ENCODE results near the gene TRUB1.

TRUB1 gene

DNA sequence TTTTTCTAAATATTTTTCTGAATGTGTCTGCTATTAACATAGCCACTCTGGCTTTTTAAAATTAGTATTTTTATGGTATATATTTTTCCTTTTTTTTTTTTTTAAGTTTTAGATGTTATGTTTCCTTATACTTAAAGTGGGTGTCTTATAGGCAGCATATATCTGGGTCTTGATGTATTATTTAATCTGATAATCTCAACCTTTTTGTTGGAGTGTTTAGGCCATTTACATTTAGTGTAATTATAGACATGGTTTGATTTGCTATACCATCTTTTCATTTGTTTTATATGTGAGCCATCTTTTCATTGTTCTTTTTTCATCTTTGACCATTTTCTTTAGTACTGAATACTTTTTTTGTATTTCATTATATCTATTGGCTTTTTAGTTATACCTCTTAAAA, 45.0 kb downstream of the TRUB1 start:
- DNase-seq (ENCODE audit: low spot score) = no peak
- TF ChIP-seq, protein P1, sequence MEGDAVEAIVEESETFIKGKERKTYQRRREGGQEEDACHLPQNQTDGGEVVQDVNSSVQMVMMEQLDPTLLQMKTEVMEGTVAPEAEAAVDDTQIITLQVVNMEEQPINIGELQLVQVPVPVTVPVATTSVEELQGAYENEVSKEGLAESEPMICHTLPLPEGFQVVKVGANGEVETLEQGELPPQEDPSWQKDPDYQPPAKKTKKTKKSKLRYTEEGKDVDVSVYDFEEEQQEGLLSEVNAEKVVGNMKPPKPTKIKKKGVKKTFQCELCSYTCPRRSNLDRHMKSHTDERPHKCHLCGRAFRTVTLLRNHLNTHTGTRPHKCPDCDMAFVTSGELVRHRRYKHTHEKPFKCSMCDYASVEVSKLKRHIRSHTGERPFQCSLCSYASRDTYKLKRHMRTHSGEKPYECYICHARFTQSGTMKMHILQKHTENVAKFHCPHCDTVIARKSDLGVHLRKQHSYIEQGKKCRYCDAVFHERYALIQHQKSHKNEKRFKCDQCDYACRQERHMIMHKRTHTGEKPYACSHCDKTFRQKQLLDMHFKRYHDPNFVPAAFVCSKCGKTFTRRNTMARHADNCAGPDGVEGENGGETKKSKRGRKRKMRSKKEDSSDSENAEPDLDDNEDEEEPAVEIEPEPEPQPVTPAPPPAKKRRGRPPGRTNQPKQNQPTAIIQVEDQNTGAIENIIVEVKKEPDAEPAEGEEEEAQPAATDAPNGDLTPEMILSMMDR (IDR thresholded peaks at IDR 0.05; ENCODE audit: borderline replicate concordance, control extremely low read depth, extremely low read depth, insufficient read depth, missing control alignments) = no peak
- in situ Hi-C loops (cut with MboI; ENCODE audit: low sequenced_read_pairs, unreplicated experiment) = no loop called here

- TF ChIP-seq, protein P1 (IDR thresholded peaks at IDR 0.05; ENCODE audit: borderline replicate concordance, control extremely low read depth, extremely low read depth, insufficient read depth, missing control alignments) = no peak
- DNase-seq (ENCODE audit: low spot score) = no peak
- in situ Hi-C loops (cut with MboI; ENCODE audit: low sequenced_read_pairs, unreplicated experiment) = no loop called here
Measured at GRCh38 chr10:114987995-114988394, 50.0 kb downstream of the TRUB1 start.

DNA sequence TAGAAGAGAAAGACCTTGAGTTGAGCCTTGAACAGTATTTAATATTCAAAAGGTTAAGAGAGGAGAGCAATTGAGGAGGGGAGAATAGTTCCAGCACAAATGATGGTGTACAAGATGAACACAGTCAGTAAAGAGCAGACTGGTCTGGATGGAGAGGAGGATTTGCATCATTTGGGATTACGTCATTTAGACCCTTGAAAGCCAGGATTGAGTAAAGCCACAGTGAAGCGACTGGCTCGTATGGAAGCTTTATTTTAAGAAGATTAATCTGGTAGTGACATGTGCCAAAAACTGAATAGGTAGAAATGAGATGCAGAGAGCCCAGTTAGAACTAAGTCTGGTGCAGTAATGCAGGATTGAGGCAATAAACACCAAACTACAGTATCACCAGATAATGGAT, 52.6 kb downstream of the TRUB1 start:
- TF ChIP-seq, protein P1 (IDR thresholded peaks at IDR 0.05; ENCODE audit: borderline replicate concordance, control extremely low read depth, extremely low read depth, insufficient read depth, missing control alignments) = no peak
- no peak for DNase-seq (ENCODE audit: low spot score)
- in situ Hi-C loops (cut with MboI; ENCODE audit: low sequenced_read_pairs, unreplicated experiment) = no loop called here

DNA sequence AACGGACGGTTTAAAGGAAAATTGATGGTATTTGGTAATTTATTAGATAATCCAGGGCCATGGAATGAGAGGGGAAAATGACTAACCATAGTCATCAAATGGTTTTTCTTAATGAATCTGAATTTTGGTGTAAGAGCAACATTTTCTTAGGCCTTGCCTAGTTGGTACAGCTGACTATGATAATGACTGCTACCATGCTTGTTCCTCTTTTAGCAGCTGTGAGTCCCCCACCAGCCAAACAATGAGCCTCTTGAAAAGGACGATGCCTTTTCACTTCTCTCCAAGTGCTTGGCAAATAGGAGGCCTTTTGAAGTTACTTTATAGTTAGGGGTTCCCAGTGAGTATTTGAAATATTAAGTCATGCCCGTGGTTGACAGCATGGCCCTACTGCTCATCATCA, 53.0 kb downstream of the TRUB1 start:
- no peak for DNase-seq (ENCODE audit: low spot score)
- in situ Hi-C loops (cut with MboI; ENCODE audit: low sequenced_read_pairs, unreplicated experiment) = no loop called here

GRCh38 chr10:114992189-114992775, 54.3 kb downstream of the TRUB1 start:
- TF ChIP-seq, protein P1 (IDR thresholded peaks at IDR 0.05; ENCODE audit: borderline replicate concordance, control extremely low read depth, extremely low read depth, insufficient read depth, missing control alignments) = no peak
- DNase-seq (ENCODE audit: low spot score) = no peak
- in situ Hi-C loops (cut with MboI; ENCODE audit: low sequenced_read_pairs, unreplicated experiment) = no loop called here

More for the DNA sequence above, 53.0 kb downstream of the TRUB1 start:
- TF ChIP-seq, protein P1 (IDR thresholded peaks at IDR 0.05; ENCODE audit: borderline replicate concordance, control extremely low read depth, extremely low read depth, insufficient read depth, missing control alignments) = no peak

DNA sequence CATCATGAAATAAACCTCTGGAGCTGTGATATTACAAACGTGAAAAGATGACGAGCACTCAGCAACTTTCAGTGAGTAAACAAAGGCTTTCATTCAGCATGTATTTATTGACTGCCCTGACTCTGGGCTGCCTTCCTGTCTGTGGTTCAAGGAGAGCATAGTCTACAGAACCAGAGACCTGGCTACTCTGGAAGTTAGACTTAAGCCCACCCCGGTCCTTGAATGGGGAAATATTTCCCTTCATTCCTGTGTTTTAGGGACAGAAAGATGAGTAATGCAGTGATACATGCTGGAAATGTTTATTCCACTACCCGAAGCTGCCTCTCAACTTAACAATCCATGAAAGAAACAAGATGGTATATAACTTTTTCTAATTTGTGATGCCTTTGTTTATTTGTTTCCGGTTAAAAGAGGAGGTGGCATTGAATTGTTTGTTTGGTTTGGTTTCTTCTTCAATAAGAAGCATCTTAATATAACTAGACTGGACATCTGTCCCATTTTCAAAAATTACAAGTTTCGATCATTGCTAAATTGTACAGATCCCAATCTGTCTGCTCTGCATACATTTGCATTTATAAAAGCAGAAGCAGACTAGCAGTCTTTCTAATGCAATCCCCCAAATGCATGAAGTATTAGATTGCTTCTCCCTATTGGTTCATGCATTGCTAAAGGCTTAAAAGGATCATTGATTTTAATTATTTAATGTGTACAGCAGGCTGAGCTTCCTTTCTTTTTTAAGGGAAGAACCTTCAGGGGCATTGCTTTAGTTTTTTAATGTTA, 57.7 kb downstream of the TRUB1 start:
- TF ChIP-seq, protein P1 (IDR thresholded peaks at IDR 0.05; ENCODE audit: borderline replicate concordance, control extremely low read depth, extremely low read depth, insufficient read depth, missing control alignments) = no peak
- DNase-seq (ENCODE audit: low spot score) = no peak
- in situ Hi-C loops (cut with MboI; ENCODE audit: low sequenced_read_pairs, unreplicated experiment) = no loop called here

Data from GM13976 (cell line).